AG20443 (cell line): ENCODE measurements around the gene CCDC78.
A peak's percentile ranks its signal among the peaks of the same experiment; 100 is the strongest.
"Not testable (repeated sequence)": the region's sequence is repeated elsewhere in the genome, so short reads cannot be mapped to it uniquely, and the experiment has no call there.

Experiments used
- DNase-seq: peaks from one replicate; pipeline ENCODE4 v3.0.0; 2012; ENCODE audit warnings: low spot score, mixed read lengths

CCDC78 gene

DNA sequence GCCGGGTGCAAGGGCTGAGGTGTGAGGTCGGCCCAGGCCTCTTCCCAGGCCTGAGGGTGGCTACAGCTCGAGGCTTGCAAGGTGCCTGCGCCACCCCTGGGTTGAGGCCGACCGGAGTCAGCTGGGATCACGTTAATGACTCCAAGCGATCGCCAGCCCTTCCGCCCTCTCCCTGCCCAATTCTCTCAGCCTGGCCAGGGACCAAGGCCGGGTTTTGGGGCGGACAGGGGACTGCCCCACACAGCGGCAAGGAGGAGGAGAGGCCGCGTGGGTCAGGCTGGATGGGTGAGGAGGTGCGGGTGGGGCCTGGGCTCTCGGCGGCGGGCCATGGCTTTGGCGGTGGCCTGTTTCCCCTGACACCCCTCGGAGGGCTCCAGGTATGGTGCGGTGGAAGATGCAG is 32.9 kb downstream of the CCDC78 start:
- DNase-seq, result no peak

DNA sequence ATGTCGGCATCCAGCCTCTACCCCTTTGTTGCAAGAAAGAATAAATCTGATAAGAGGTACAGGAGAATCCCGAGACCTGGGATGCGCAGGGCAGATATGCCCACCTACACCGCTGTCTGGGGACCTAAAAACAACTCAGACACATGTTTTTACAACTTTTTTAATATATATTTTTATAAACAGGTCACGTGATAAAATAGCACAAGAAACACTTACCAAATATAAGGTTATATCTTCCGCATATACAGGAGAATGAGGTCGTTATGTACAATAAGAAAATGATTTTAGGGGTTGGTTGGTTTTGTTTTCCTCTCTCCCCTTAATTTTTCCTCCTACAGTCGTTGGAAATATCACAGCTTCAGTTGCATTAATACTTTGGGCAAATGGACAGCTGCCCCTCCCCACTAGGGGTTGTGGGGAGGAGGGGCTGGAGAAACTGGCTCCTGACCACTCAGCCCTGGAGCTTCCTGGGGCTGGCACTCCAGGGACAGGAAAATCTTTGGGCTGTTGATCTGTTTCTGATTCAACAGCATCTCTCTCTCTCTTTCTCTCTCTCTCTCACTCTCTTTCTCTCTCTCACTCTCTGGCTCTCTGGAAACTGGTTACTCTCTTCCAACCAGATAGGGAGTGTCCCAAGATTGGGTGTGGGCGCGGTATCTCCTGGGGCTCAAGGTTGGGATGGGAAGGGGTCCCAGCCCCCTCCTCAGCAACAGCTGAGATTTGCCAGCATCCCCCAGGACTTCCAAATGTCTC is 33.7 kb downstream of the CCDC78 start:
- DNase-seq, result no peak

DNA sequence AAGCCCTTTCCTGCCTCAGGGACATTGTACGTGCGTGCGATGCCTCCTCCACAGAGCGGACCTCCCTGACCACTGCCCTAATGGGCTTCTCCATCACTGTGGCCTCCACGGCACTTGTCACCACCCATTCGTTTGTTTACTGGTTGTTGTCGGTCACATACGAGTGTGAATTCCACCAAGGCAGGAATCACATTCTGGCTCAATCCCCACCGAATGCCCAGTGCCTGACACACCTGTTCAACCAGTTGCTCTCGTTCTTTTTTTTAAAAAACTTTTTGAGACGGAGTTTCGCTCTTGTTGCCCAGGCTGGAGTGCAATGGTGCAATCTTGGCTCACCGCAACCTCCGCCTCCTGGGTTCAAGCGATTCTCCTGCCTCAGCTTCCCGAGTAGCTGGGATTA is 35.0 kb downstream of the CCDC78 start:
- DNase-seq, result not testable (repeated sequence)

DNA sequence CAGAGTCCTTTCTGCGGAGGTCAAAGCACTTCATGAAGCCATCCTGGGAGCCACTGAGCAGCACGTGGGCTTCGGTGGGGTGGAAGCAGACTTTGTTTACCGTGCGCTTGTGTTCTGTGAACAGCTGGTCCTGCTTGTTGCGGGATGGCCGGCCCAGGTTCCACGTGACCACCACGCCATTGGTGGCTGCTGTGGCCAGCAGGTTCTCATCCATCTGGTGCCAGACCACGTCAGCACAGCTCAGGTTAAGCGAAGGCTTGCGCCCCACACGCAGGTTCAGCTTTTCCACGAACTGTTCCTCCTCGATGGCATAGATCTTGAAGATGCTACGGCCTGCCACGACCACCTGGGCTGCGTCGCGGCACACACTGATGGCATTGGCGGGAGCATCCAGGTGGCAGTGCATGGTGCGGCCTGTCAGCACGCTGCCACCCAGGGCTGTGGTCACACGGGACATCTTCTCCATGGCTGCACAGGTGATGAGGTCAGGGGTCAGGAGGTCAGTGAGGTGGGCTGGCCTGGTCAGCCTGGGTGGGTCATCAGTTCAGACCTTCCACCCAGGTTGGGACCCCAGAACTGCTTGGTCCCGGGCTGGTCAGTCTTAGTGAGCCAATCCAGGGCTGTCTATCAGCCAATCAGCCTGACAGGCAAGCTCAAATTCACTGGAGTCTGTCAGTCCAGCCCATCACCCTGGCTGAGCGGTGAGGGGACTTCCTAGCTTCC is 36.9 kb downstream of the CCDC78 start:
- no peak for DNase-seq

DNA sequence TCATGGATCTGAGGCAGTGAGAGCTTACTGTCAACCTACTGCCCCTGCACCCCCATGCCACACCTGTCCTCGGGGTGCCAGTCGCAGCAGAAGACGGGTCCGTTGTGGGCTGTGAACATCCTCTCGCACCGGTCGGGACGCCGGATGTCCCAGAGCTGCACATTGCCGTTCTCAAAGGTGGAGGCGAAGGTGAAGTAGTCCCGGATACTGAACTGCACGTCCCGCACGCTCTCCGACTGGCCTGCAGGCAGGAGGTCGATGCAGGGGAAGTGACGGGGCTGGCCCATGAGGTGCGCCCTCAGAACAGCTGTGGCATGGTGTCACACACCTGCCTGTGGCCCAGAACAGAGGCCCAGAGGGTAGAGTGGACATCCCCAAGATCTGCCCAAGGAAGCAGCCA is 38.7 kb downstream of the CCDC78 start:
- DNase-seq, result no peak

DNA sequence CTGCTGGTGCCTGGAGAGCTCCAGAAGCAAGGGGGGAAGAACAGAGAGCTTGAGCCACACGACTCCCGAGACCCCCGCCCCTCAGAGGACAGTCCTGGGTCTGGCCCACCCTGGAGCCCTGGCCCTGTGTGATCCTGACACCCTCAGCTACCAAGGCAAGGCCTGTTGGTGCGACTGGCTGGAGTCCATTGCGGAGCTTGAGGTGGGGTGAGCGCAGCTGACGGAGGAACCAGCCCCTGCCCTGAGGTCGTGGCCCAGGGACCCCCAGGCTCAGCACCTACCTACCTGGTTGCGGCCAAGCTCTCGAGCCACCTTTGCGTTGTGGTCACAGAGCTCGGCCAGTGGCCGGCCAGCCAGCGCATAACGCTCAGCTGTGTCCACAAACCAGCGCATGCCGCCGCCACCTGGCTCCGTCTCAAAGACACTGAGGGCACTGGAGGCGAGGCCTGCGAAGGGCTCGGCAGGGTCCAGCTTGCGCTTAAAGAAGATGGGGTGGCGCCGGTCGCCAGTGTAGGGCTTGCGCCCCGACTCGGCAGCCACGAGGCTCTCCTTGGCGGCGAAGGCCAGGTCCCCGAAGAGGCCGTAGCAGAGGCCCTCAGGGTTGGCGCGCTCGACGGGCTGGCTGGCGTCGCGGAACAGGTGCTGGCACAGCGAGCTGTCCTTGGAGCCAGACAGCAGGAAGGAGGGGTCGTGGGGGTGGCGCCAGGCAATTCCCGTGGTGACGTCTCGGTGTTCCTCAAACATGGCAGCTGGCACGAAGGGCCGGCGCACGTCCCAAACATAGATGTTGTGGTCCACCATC is 39.6 kb downstream of the CCDC78 start:
- DNase-seq, result no peak

DNA sequence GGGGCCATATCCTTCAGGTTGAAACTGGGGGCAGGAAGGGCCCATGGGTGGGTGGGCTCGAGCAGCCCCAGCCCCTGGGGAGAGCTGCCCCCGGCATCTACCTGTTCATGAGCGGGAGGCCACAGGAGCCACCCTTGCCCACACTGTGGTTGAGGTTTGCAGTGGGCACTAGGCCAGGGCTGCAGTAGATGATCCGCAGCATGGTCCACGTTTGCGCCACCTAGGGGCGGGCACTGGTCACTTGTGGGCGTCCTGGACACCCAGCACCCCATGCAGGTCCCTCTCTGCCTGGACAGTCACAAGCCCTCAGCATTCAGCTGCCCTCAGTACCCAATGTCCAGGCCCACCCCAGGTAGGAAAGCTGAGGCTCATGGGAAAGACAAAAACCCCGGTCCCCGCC is 40.3 kb downstream of the CCDC78 start:
- peak; percentile 42 for DNase-seq

DNA sequence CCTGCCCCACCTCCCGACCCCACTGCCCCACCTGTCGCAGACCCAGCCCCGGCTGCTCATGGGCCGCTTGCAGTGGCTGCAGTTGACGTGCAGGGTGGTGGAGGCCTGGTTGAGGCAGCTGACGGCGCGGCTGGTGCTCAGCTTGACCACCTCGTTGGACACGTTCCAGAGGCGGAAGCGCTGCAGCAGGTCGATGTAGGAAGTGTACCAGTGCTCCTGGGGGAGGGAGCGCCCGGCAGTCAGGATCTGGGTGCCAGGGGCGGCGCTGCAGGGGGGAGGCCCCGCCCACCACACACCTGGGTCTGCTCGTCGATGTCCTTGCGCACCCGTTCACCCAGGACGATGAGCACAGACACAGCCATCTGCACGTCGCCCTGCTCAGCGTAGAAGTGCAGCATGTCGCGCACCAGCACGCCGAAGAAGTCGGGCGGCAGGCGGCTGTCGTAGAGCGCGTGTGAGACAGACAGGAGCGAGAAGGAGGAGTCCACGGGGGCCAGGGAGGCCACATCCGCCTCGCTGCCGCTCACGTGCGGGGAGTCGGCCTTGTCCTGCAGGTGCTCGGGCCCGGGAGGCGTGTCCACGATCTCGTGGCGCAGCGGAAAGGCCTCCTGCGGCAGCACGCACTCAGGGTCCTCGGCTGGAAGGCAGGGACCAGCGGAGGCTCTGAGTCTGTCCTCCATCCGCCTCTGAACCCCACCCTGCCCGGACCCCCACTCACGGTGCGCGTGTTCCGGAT is 41.1 kb downstream of the CCDC78 start:
- DNase-seq, result no peak

DNA sequence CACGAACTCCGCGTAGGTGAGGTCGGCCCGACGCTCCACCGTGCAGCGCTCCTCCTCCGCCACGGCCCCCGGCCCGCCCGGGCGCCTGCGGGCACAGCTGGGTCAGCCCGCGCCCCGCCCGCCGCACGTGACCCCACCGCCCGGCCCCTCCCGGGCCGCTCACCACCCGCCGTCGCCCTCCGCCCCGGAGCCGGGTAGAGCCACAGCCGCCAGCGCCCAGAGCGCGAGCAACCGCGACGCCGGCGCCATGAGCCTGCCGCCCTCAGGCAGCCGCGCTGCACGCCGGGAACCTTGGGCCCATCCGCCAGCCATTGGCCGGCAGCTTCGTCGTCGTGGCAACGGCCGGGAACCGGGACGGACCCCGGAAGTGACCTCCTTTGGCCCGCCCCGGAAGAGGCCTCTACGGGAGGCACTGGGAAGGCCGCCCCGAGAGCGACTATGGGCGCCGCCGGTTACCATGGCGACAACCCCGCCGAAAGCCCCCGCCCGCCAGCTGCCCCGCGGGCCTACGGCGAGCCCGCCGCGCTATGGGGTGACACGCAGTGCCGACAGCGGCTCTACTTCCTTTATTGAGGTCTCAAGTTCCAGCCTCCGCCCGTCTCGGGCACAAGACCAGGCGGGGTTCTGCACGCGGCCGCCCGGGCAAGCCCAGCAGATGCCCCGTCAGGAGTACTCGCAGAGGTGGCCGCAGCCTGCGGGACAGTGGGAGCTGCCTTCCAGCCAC is 42.0 kb downstream of the CCDC78 start, which contains the start of gene JMJD8:
Gene JMJD8, minus strand, starts transcription at position 264 of the 724 bp plus-strand sequence. Its CDS starts 15 bp downstream, at position 249.
- peak; percentile 97 for DNase-seq

DNA sequence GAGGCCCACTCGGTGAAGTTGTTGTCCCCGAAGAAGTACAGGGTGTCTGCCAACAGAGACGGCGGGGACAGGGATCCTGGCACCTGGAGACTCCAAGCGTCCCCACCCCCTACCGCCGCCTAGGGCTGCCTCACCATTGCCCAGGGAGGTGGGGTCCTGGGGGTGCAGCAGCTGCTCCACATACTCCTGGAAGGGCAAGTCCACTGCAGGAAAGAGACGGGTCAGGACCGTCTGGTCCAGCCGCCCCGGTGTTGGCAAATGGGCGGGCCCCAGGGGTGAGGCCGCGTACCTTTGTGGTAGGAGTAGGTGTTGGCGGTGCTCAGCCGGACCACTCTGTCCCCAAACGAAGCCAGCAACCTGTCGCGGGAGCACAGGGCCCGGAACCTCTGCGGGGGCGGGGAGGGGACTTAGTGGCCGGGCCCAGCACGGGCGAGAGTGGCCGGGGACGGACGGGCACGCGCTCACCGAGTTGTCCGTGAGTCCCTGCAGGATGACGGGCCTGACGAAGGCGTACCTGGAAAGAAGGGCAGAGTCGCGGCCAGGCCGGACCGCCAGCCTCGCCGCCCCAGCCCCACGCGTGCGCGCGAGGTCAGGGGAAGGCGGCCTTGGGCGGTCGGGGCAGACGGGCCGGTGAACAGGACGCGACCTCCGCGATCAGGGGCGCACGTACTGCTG is 42.7 kb downstream of the CCDC78 start:
- no peak for DNase-seq

DNA sequence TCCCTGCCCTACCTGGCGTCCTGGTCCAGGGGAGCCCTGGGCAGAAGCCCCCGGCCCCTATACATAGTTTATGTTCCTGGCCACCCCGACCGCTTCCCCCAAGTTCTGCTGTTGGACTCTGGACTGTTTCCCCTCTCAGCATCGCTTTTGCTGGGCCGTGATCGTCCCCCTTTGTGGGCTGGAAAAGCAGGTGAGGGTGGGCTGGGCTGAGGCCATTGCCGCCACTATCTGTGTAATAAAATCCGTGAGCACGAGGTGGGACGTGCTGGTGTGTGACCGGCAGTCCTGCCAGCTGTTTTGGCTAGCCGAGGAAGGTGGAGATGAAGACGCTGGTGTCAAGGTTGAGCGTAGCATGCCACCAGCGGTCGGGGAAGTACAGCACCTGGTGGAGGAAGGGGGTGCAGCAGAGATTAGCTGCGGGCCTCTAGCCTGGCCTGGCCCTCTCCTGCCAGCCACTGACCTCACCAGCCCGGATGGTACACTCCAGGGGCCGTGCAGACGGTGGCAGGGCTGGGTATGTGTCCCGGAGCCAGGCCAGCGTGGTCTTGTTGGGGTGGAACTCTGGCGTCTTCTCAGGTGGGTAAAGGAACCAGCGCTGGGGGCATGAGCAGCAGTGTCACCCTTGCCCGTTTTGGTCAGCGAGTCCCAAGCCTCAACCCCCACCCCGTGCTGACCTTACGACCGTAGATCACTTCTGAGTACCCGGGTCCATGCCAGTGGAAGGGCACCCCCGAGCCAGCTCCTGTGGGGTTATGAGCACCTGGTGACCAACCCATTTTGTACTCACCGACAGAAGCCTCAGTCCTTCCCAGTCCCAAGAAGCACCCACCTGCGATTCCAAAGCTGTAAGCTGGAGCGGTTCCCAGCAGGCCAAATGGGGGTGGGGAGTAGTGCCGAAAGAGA is 43.5 kb downstream of the CCDC78 start:
- no peak for DNase-seq

DNA sequence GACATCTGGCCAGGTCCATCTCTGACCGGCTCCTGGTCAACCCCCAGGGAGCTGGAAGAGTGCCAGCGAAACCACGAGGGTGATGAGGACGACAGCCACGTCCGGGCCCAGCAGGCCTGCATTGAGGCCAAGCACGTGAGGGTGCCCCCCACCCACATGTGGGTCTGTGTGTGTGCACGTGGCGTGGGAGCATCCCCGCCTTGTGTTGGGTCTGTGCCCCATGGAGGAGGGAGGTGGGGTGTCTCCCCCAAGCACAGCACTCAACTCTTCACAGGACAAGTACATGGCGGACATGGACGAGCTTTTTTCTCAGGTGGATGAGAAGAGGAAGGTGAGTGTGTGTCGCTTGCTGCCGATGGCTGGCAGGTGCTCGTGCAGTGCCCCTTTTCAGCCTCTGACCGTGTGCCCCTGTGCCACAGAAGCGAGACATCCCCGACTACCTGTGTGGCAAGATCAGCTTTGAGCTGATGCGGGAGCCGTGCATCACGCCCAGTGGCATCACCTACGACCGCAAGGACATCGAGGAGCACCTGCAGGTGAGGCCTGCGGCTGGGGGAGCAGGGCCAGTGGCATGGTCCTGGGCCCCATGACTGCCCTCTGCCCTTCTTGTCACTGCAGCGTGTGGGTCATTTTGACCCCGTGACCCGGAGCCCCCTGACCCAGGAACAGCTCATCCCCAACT is 44.4 kb downstream of the CCDC78 start:
- no peak for DNase-seq

DNA sequence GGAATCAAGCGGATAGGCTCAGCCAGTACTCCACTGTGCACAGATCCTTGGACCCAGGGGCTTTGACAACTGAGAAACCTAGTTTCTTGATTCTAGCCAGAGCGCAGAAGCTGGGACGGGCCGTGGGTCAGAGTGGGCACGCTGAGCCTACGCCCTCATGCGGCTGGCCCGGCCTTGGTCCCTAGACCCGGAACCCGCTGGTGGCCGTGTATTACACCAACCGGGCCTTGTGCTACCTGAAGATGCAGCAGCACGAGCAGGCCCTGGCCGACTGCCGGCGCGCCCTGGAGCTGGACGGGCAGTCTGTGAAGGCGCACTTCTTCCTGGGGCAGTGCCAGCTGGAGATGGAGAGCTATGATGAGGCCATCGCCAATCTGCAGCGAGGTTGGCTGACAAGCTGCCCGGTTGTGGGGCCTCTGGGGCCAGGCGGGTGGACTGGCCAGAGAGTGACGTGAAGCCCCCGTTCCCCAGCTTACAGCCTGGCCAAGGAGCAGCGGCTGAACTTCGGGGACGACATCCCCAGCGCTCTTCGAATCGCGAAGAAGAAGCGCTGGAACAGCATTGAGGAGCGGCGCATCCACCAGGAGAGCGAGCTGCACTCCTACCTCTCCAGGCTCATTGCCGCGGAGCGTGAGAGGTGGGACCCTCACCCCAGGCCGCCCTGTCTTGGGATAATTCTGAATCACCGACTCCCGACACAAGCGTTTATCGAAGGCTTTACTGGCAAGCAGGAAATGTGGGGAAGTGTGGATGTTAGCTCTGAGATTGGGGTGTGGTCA is 45.1 kb downstream of the CCDC78 start:
- no peak for DNase-seq

DNA sequence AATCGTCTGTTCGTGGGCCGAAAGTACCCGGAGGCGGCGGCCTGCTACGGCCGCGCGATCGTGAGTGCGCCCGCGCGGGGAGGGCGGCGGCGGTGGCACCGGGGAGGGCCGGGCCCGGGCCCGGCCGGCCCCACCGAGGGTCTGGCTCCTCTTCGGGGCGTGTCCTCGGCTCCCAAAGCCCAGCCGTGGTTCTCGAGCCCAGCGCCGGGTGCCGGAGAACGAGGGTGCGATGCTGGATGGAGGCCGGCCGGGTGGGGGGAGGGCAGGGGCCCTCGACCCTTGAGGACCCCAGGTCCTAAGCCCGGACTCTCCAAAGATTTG is 45.7 kb downstream of the CCDC78 start:
- no peak for DNase-seq

DNA sequence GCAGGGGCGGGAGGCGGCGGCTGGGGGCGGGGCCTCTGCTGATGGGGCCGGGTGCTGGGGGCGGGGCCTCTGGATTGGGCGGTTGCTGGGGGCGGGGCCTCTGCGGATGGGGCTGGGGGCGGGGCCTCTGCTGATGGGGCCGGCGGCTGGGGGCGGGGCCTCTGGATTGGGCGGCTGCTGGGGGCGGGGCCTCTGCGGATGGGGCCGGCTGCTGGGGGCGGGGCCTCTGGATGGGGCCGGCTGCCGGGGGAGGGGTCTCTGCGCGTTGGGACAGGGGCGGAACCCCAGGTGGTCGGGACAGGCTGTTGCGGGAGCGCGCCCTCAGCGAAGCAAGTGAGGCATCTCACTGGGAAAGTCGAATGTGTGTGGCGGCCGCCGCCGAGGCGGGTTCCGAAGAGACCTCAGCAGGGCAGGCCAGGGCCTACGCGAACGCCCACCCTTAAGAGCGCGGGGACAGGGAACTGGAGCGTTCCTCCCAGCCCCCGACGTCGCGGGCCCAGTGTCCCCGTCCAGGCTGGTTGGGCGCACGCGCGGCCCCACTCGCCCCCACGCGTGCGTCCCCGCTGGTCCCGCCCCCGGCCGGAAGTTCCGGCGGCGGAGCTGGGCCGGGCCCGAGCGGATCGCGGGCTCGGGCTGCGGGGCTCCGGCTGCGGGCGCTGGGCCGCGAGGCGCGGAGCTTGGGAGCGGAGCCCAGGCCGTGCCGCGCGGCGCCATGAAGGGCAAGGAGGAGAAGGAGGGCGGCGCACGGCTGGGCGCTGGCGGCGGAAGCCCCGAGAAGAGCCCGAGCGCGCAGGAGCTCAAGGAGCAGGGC is 46.2 kb downstream of the CCDC78 start, which contains the start of gene STUB1:
Gene STUB1, plus strand, starts transcription at position 597 of the 811 bp plus-strand sequence. Its CDS starts 116 bp downstream, at position 713.
- peak; percentile 96 for DNase-seq

DNA sequence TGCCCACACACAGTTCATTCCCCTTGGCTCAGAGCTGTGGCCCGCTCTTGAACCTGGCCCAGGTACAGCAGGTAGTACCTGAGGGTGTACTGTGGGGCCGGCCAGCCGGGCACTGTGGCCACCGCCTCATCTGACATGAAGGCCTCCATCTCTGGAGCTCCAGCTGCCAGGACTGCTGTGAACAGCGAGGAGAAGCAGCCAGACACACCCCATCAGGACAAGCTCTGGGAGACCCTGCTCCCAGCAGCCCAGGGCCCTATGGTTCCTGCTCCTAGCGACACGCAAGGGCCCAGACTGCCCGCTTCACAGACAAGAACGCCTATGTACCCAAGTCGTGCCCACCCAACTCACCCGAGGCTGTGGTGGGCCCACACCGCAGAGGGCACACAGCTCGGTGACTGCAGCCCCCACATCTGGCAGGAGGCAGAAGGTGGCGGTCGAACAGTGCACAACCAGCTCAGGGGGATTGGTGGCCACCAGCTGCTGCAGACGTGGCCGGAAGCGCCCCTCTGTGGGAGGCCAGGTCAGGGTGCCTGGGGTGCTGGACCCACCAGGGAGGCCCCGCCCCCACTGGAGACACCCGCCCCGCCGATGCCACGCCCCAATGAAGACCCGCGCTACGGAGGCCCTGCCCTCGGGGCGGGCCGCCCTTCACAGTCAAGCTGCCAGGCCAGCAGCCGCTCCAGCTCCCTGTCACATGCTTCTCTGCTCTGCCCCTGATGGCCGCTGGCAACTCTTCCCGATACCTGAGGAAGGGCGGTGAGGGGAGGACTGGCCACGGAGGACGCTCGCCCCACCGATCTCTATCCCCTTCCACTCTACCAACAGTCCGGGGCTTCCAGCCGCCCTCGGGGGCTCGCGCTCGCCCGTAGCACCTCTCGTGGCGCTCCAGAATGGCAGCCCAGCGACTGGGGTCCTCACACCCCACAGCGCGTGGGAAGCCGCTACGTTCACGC is 47.1 kb downstream of the CCDC78 start:
- peak; percentile 40 for DNase-seq
